Suprapubic skin (tissue), 4 donors: ENCODE data around the gene SLC44A1. TPM values are rescaled to one million over a fixed set of nuclear protein-coding genes. Genes with fewer than 3 reads are reported as not detected.
A peak's percentile ranks its signal among the peaks of the same experiment; 100 is the strongest.

Experiments
- DNase-seq, 2 donors: peaks; one replicate each; pipeline ENCODE4 v3.0.0-alpha.2; 2019; ENCODE audit warnings: low spot score in 2 of 2
- H3K27ac ChIP-seq: fragments of 200-600 bp; sonication (generic); one replicate; pipeline ENCODE4 v1.5.1; 2019
- H3K27me3 ChIP-seq: fragments of 200-600 bp; sonication (generic); one replicate; pipeline ENCODE4 v1.5.1; 2019
- H3K36me3 ChIP-seq: fragments of 200-600 bp; sonication (generic); one replicate; pipeline ENCODE4 v1.5.1; 2019
- H3K4me1 ChIP-seq: fragments of 200-600 bp; sonication (generic); one replicate; pipeline ENCODE4 v1.5.1; 2019
- H3K4me3 ChIP-seq: fragments of 200-600 bp; sonication (generic); one replicate; pipeline ENCODE4 v1.5.1; 2019; ENCODE audit warnings: mild to moderate bottlenecking
- H3K9me3 ChIP-seq: fragments of 200-600 bp; sonication (generic); one replicate; pipeline ENCODE4 v1.5.1; 2019
- EP300 ChIP-seq: sonication (generic); formaldehyde crosslinking; IDR thresholded peaks from one replicate; pipeline ENCODE4 v1.6.1; 2017; ENCODE audit warnings: antibody characterized with exemption
- POLR2A ChIP-seq, 2 donors: fragments of 450-650 bp; IDR thresholded peaks; one replicate each; pipeline ENCODE4 v1.6.1; 2017; ENCODE audit warnings: antibody characterized with exemption in 2 of 2, mild to moderate bottlenecking in 2 of 2, moderate library complexity in 2 of 2
- POLR2AphosphoS5 ChIP-seq, 3 donors: sonication (generic); formaldehyde crosslinking; IDR thresholded peaks; one replicate each; pipeline ENCODE4 v1.6.1; 2017; ENCODE audit warnings: antibody characterized with exemption in 3 of 3
- WGBS: methylation state at CpG from one replicate; pipeline ENCODE4 v1.1.5; 2018; 5-methylcytosine and 5-hydroxymethylcytosine counted together
- total RNA-seq, 4 donors: library from RNA; depleted of rRNA; stranded (reverse); fragments of >200 nt; gene quantifications; one replicate each; pipeline ENCODE4 v1.1.0, GENCODE V29; 2016
- TF ChIP-seq, protein P1 (sequence below), 2 donors: fragments of 200-600 bp in 1 of 2; fragments of 450-650 bp in 1 of 2; sonication (generic) in 1 of 2; IDR thresholded peaks; one replicate each; pipeline ENCODE4 v1.5.1; 2016 to 2019; ENCODE audit warnings: antibody characterized with exemption in 2 of 2, mild to moderate bottlenecking in 1 of 2, moderate library complexity in 1 of 2

Gene SLC44A1
- total RNA-seq, 4 donors from 2014 or later: 36.2 to 79.0 (median 57.2) TPM

DNA sequence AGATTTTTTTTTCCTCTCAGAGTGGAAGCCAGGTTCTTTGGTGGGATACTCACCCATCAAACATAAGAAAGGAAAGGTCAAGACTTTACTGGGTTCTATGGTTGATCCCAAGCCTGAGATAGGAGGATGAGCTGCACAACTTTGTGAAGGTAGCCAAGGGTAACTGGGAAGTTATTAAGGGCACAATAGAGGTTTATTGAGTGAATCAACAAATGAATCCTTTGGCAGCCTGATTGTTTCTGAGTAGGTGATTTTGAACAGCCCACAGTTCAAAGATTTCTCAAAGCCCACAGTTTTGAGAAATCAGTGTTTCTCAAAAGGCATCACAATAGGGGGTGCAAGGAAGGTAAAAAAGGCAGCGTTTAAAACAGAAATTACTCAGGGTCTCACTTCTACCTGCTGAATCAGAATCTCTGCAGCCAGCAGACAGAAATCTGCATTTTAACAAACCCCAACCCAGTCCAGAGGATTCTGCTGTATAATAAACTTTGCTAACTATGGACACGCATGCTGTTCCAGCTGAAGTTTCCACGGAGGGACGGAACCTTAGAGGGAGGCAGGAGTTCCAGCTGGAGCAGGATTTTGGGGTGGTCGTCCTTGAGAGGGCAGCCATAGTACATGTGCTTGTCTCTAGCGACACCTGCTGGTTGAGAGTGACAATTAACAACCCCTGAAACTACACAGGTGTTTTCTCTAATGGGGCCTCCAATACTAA lies 170.7 kb downstream of the SLC44A1 start:
- peaks cover 9% of the 10 kb centered on the region for H3K4me1 ChIP-seq
- H3K36me3 ChIP-seq: no peaks in the 10 kb centered on the region
- H3K27ac ChIP-seq: no peak overlapping the region
- TF ChIP-seq, protein P1, sequence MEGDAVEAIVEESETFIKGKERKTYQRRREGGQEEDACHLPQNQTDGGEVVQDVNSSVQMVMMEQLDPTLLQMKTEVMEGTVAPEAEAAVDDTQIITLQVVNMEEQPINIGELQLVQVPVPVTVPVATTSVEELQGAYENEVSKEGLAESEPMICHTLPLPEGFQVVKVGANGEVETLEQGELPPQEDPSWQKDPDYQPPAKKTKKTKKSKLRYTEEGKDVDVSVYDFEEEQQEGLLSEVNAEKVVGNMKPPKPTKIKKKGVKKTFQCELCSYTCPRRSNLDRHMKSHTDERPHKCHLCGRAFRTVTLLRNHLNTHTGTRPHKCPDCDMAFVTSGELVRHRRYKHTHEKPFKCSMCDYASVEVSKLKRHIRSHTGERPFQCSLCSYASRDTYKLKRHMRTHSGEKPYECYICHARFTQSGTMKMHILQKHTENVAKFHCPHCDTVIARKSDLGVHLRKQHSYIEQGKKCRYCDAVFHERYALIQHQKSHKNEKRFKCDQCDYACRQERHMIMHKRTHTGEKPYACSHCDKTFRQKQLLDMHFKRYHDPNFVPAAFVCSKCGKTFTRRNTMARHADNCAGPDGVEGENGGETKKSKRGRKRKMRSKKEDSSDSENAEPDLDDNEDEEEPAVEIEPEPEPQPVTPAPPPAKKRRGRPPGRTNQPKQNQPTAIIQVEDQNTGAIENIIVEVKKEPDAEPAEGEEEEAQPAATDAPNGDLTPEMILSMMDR (IDR thresholded peaks at IDR 0.05): peak; percentile 66 to 80
- TF ChIP-seq POLR2AphosphoS5 (IDR thresholded peaks at IDR 0.05) (no peak), EP300 (no peak), POLR2A (IDR thresholded peaks at IDR 0.05) (no peak)
- DNase-seq: peak in 1 of 2 donors; percentile 65
- no peaks in the 10 kb centered on the region for H3K27me3 ChIP-seq
- peaks cover 10% of the 10 kb centered on the region for H3K9me3 ChIP-seq
- H3K4me3 ChIP-seq: no peak overlapping the region
- 8% methylated on average over 6 of the region's 6 CpGs for whole genome bisulfite sequencing

DNA sequence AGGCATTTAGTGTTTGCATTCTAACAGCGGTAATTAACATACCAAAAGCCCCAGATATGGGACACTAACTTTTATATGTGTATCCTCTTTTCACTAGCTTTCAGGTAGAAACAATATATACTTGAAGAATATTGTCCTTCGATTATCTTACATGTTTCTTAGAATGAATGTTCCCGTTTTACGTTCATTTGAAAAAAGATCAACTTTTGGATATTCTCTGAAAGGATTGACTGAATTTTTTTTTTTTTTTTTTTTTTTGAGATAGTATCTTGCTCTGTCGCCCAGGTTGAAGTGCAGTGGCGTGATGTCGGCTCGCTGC lies 171.2 kb downstream of the SLC44A1 start:
- H3K27me3 ChIP-seq: no peaks in the 10 kb centered on the region
- H3K9me3 ChIP-seq: peaks cover 10% of the 10 kb centered on the region
- DNase-seq: no peak
- 76% methylated on average over 8 of the region's 8 CpGs for WGBS
- no peak overlapping the region for H3K4me3 ChIP-seq
- TF ChIP-seq POLR2A (IDR thresholded peaks at IDR 0.05): no peak
- TF ChIP-seq, protein P1 (IDR thresholded peaks at IDR 0.05): no peak
- TF ChIP-seq POLR2AphosphoS5 (IDR thresholded peaks at IDR 0.05): no peak
- no peak for TF ChIP-seq EP300
- H3K27ac ChIP-seq: no peak overlapping the region
- H3K4me1 ChIP-seq: peaks cover 9% of the 10 kb centered on the region
- H3K36me3 ChIP-seq: no peaks in the 10 kb centered on the region

DNA sequence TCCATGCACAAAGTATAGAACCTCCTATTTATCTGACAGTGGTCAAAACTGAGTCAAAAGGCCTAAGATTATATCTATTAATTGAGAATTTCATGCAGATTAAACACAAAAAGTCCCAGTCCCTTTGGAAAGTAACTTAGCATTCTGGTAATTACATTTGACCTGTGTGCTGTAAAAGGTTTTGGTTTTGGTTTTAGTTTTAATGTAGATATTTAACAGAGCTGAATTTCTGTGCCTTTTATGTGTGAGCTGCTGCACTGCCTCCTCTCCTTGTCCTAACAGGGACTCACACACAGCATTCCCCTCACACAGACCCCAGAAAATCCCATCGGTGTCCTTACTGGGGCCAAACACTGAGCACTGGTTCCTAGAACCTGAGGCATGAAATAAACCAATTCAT lies 172.4 kb downstream of the SLC44A1 start:
- TF ChIP-seq, protein P1 (IDR thresholded peaks at IDR 0.05): no peak
- TF ChIP-seq EP300 (no peak), POLR2A (IDR thresholded peaks at IDR 0.05) (no peak), POLR2AphosphoS5 (IDR thresholded peaks at IDR 0.05) (no peak)
- Histone ChIP-seq H3K27ac (no peak overlapping the region), H3K27me3 (no peaks in the 10 kb centered on the region), H3K4me3 (no peak overlapping the region), H3K9me3 (no peaks in the 10 kb centered on the region), H3K4me1 (peaks cover 9% of the 10 kb centered on the region), H3K36me3 (no peaks in the 10 kb centered on the region)
- DNase-seq: no peak
- WGBS: 90% methylated on average over 1 of the region's 1 CpG

DNA sequence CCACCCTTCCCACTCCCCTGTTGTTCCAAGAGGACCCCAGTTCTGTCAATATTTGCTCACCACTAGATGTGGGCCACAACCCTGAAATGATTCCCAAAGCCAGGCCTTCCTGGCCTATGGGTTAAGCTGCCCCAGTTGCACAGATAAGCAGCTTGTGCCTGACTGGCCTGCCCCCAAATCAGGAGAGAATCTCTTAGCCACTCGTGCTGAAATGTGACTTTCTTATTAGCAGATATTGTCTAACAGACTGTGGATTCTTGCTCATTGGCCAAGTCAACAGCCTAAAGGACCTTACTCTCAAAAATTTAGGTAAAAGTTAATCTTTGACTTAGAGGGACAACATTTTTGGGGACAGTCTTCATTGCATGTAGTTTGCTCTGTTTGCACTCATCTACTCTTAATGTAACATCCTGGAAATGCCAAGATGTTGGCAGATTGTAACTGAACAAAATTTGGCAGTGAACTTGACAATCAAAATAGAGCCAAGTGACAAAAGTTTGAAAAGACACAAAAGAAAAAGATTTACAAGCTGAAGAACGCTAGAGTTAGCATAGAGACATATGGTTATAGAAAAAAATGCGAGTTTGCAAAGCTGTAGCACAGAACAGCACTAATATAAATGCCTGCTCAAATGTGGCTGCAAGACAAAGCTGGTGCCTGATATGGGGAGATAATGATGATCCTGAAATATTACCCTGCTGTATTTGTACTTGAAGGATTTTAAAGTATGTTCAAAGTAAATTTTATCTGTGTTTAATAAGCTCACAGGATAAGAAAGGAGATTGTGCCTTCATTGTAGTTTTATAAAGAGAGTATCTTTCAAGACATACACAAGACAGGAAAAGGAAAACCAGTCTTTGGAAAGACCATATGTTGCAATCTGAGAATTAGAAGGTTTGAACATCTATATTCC lies 174.4 kb downstream of the SLC44A1 start:
- DNase-seq: no peak
- no peaks in the 10 kb centered on the region for H3K36me3 ChIP-seq
- 63% methylated on average over 3 of the region's 3 CpGs for WGBS

More for the DNA sequence above, 174.4 kb downstream of the SLC44A1 start:
- no peaks in the 10 kb centered on the region for H3K9me3 ChIP-seq
- peaks cover 6% of the 10 kb centered on the region for H3K4me1 ChIP-seq
- H3K27ac ChIP-seq: no peak overlapping the region
- TF ChIP-seq POLR2A (IDR thresholded peaks at IDR 0.05) (no peak), EP300 (no peak), POLR2AphosphoS5 (IDR thresholded peaks at IDR 0.05) (no peak)
- TF ChIP-seq, protein P1 (IDR thresholded peaks at IDR 0.05): no peak
- no peak overlapping the region for H3K4me3 ChIP-seq
- H3K27me3 ChIP-seq: no peaks in the 10 kb centered on the region
